Endothelial cell of umbilical vein (primary cell): ENCODE measurements around the gene TSPAN10. TPM values are rescaled to one million over a fixed set of nuclear protein-coding genes. Genes with fewer than 3 reads are reported as not detected.

Experiments
- BruUV-seq: library from RNA; stranded (reverse); fragments of 400-500 nt; replicated peaks from 2 replicates; lab custom pipeline; 2021; lab: Mats Ljungman, UMichigan
- CTCF ChIA-PET: fragments of 300-600, 350-600 bp; sonication (Branson Sonifier 250); formaldehyde crosslinking; loops from one replicate; lab custom pipeline; 2021; ENCODE audit warnings: antibody characterized with exemption, inconsistent platforms; lab: Charles Lee
- POLR2A ChIA-PET: fragments of 300-600, 350-600 bp; sonication (Branson Sonifier 250); formaldehyde crosslinking; loops from one replicate; lab custom pipeline; 2021; ENCODE audit warnings: antibody characterized with exemption, inconsistent platforms; lab: Charles Lee
- DNase-seq: peaks from one replicate; pipeline ENCODE4 v3.0.0-alpha.2; 2011; ENCODE audit warnings: low read depth, low spot score
- FAIRE-seq: peaks from 2 replicates; lab custom pipeline; 2011; peaks lifted over from hg19 to GRCh38; lab: Jason Lieb, UNC
- H2AFZ ChIP-seq: 2 replicates; pipeline ENCODE4 v1.6.0; 2012; ENCODE audit warnings: low read depth, low read length, control low read depth, inconsistent platforms
- H3K27ac ChIP-seq: 2 replicates; pipeline ENCODE4 v1.5.1; 2011; ENCODE audit warnings: low read depth, mild to moderate bottlenecking, control low read depth, low read length, moderate library complexity; ENCODE audit not compliant: insufficient read depth
- H3K27me3 ChIP-seq, 2 experiments: 2 replicates each; pipeline versions ENCODE4 v1.6.0 to v1.6.1; 2011; ENCODE audit warnings: low read length in 2 of 2, mixed read lengths in 1 of 2; ENCODE audit not compliant: control insufficient read depth in 2 of 2, insufficient read depth in 2 of 2
- H3K36me3 ChIP-seq, 2 experiments: 2 replicates in 1 of 2; 3 replicates in 1 of 2; pipeline ENCODE4 v1.5.1; 2011; ENCODE audit warnings: low read length in 2 of 2, mild to moderate bottlenecking in 1 of 2, moderate library complexity in 1 of 2; ENCODE audit not compliant: control insufficient read depth in 2 of 2, insufficient read depth in 2 of 2; ENCODE audit errors: extremely low read depth in 1 of 2
- H3K4me1 ChIP-seq: 3 replicates; pipeline ENCODE4 v1.5.1; 2011; ENCODE audit warnings: mild to moderate bottlenecking, low read length; ENCODE audit not compliant: control insufficient read depth, insufficient read depth; ENCODE audit errors: extremely low read depth
- H3K4me2 ChIP-seq: 2 replicates; pipeline ENCODE4 v1.6.1; 2011; ENCODE audit warnings: low read length, control low read depth, mixed read lengths; ENCODE audit not compliant: insufficient read depth
- H3K4me3 ChIP-seq, 3 experiments: fragments of 200-600 bp in 1 of 3; sonication (generic), shearing (Covaris generic) in 1 of 3; replicated peaks in 1 of 3; 2 replicates each; pipeline ENCODE4 v1.5.1; 2011 to 2016; ENCODE audit warnings: control low read depth in 3 of 3, low read length in 3 of 3, mild to moderate bottlenecking in 2 of 3, inconsistent platforms in 1 of 3, low read depth in 1 of 3, moderate library complexity in 1 of 3; ENCODE audit not compliant: insufficient read depth in 1 of 3
- H3K79me2 ChIP-seq: 2 replicates; pipeline ENCODE4 v1.6.0; 2012; ENCODE audit warnings: low read length, inconsistent platforms; ENCODE audit not compliant: control insufficient read depth, insufficient read depth
- H3K9ac ChIP-seq: replicated peaks from 2 replicates; pipeline ENCODE3; 2011; ENCODE audit warnings: low read length, control low read depth; ENCODE audit not compliant: insufficient read depth; ENCODE audit errors: extremely low read depth
- H3K9me1 ChIP-seq: replicated peaks from 3 replicates; pipeline ENCODE4 v1.6.0; 2011; ENCODE audit warnings: mild to moderate bottlenecking, low read length; ENCODE audit not compliant: control insufficient read depth, insufficient read depth; ENCODE audit errors: extremely low read depth
- H3K9me3 ChIP-seq: replicated peaks from 2 replicates; pipeline ENCODE4 v1.5.1; 2012; ENCODE audit warnings: low read length, inconsistent platforms; ENCODE audit not compliant: control insufficient read depth, insufficient read depth
- H4K20me1 ChIP-seq: replicated peaks from 2 replicates; pipeline ENCODE3; 2011; ENCODE audit warnings: mild to moderate bottlenecking, low read length; ENCODE audit not compliant: control insufficient read depth, insufficient read depth; ENCODE audit errors: extremely low read depth
- CTCF ChIP-seq, 2 donors: IDR thresholded peaks; 1 replicate in 1 of 2; 2 replicates in 1 of 2; pipeline ENCODE4 v1.5.1; 2011; ENCODE audit warnings: low read length in 2 of 2, mild to moderate bottlenecking in 2 of 2, moderate library complexity in 2 of 2, control low read depth in 1 of 2, inconsistent platforms in 1 of 2, low read depth in 1 of 2; ENCODE audit not compliant: insufficient read depth in 1 of 2; ENCODE audit errors: extremely low read depth in 1 of 2
- EZH2 ChIP-seq: IDR thresholded peaks from 2 replicates; pipeline ENCODE4 v1.6.1; 2012; ENCODE audit warnings: borderline replicate concordance, low read depth, mild to moderate bottlenecking, moderate library complexity, low read length, inconsistent platforms; ENCODE audit not compliant: severe bottlenecking
- FOS ChIP-seq: IDR thresholded peaks from 2 replicates; pipeline ENCODE4 v1.6.1; 2011; ENCODE audit warnings: mild to moderate bottlenecking, low read length, moderate library complexity, borderline replicate concordance; ENCODE audit not compliant: insufficient read depth
- GATA2 ChIP-seq: IDR thresholded peaks from 2 replicates; pipeline ENCODE4 v1.7.0; 2011; ENCODE audit warnings: low read depth, mild to moderate bottlenecking, moderate library complexity, mixed read lengths, low read length; ENCODE audit not compliant: insufficient read length, insufficient read depth
- JUN ChIP-seq: IDR thresholded peaks from 2 replicates; pipeline ENCODE4 v1.6.1; 2011; ENCODE audit warnings: borderline replicate concordance, low read depth; ENCODE audit not compliant: insufficient read length, insufficient read depth
- MAX ChIP-seq: IDR thresholded peaks from 2 replicates; pipeline ENCODE4 v1.6.1; 2011; ENCODE audit not compliant: insufficient read depth, insufficient read length
- MYC ChIP-seq: IDR thresholded peaks from one replicate; pipeline ENCODE4 v1.6.1; 2011; ENCODE audit warnings: mild to moderate bottlenecking, low read depth, low read length
- POLR2A ChIP-seq: IDR thresholded peaks from 2 replicates; pipeline ENCODE4 v1.6.1; 2012; ENCODE audit warnings: low read depth, mild to moderate bottlenecking, control low read depth, low read length
- POLR2AphosphoS5 ChIP-seq: IDR thresholded peaks from 2 replicates; pipeline ENCODE4 v1.6.1; 2012; ENCODE audit warnings: low read depth, mild to moderate bottlenecking, control low read depth, low read length, moderate library complexity; ENCODE audit not compliant: insufficient read depth
- dilution Hi-C: fragments of 300-500 bp; cut with MboI; formaldehyde crosslinking; loops from one replicate; pipeline ENCODE4 v1.15.0; 2019; ENCODE audit warnings: low sequenced_read_pairs; ENCODE audit not compliant: extremely low pct_ligation_motif_present
- intact Hi-C: fragments of 100-400 bp; cut with micrococcal nuclease; formaldehyde crosslinking; loops from one replicate; pipeline ENCODE4 v1.10.0; 2022
- polyA plus RNA-seq, 4 experiments: library from polyadenylated mRNA; depleted of rRNA in 3 of 4; stranded (reverse) in 3 of 4; unstranded in 1 of 4; fragments of >200 nt; gene quantifications; 2 replicates each; pipeline versions ENCODE4 v1.2.1 to v1.2.3, GENCODE V29; 2011 to 2012; ENCODE audit warnings: missing spikeins in 1 of 4
- total RNA-seq: library from RNA; stranded (reverse); gene quantifications from 2 replicates; pipeline ENCODE4 v1.2.3, GENCODE V29; 2021

TSPAN10 gene
- total and polyA plus RNA-seq, 2 donors (not counting 3 experiments of a cell fraction or from before 2014, with no cell fraction given), result 0.91 to 1.1 TPM

GRCh38 chr17:81672504-81672903 lies 35.5 kb downstream of the TSPAN10 start:
- Histone ChIP-seq H3K36me3 (peaks cover 4 to 37% of the 10 kb centered on the region in 2 experiments), H3K27ac (no peak overlapping the region), H3K79me2 (peaks cover 11% of the 10 kb centered on the region), H3K4me2 (no peak overlapping the region), H3K27me3 (no peaks in the 10 kb centered on the region), H2AFZ (no peak overlapping the region), H3K4me3 (no peak overlapping the region), H3K9me3 (no peaks in the 10 kb centered on the region), H3K4me1 (peaks cover 8% of the 10 kb centered on the region), H4K20me1 (no peaks in the 10 kb centered on the region), H3K9ac (no peak overlapping the region), H3K9me1 (no peaks in the 10 kb centered on the region)
- dilution Hi-C loops, result no loop called here
- TF ChIP-seq POLR2AphosphoS5, result no peak
- TF ChIP-seq EZH2, result no peak
- TF ChIP-seq JUN, result no peak
- no peak for TF ChIP-seq MAX
- no peak for TF ChIP-seq FOS
- TF ChIP-seq GATA2, result no peak
- no peak for TF ChIP-seq POLR2A
- no peak for TF ChIP-seq MYC
- TF ChIP-seq CTCF (IDR thresholded peaks at IDR 0.05; ENCODE audit: extremely low read depth in 1 of 2, insufficient read depth in 1 of 2, low read depth in 1 of 2, low read length in 2 of 2), result no peak
- DNase-seq (no peak), FAIRE-seq (no peak)
- ChIA-PET CTCF (no interaction called here), POLR2A (no interaction called here)
- intact Hi-C loops, result no loop called here
- no TSS peak for BruUV-seq
